Astrocyte (in vitro differentiated cells and primary cell): ENCODE results near the gene AUP1. TPM values are rescaled to one million over a fixed set of nuclear protein-coding genes. Genes with fewer than 3 reads are reported as not detected.

Source experiments
- DNase-seq: peaks from one replicate; pipeline ENCODE4 v3.0.0-alpha.2; 2010; ENCODE audit warnings: low read depth
- FAIRE-seq: peaks from 2 replicates; lab custom pipeline; 2011; peaks lifted over from hg19 to GRCh38; lab: Jason Lieb, UNC
- H2AFZ ChIP-seq: 2 replicates; pipeline ENCODE4 v1.6.0; 2012; ENCODE audit warnings: low read depth, low read length, inconsistent platforms
- H3K27ac ChIP-seq: 2 replicates; pipeline ENCODE4 v1.5.1; 2011; ENCODE audit warnings: low read depth, low read length, inconsistent platforms
- H3K27me3 ChIP-seq: 2 replicates; pipeline ENCODE4 v1.6.0; 2011; ENCODE audit warnings: low read length, inconsistent platforms; ENCODE audit not compliant: insufficient read depth
- H3K36me3 ChIP-seq: 2 replicates; pipeline ENCODE4 v1.5.1; 2011; ENCODE audit warnings: low read length, inconsistent platforms; ENCODE audit not compliant: insufficient read depth
- H3K4me1 ChIP-seq: 2 replicates; pipeline ENCODE4 v1.5.1; 2011; ENCODE audit warnings: low read length, inconsistent platforms; ENCODE audit not compliant: insufficient read depth
- H3K4me2 ChIP-seq: 2 replicates; pipeline ENCODE4 v1.6.0; 2012; ENCODE audit warnings: low read length, inconsistent platforms
- H3K4me3 ChIP-seq: 2 replicates; pipeline ENCODE4 v1.5.1; 2011; ENCODE audit warnings: low read depth, mild to moderate bottlenecking, low read length, inconsistent platforms; ENCODE audit not compliant: insufficient read depth
- H3K79me2 ChIP-seq: 2 replicates; pipeline ENCODE4 v1.6.0; 2012; ENCODE audit warnings: mild to moderate bottlenecking, low read length, inconsistent platforms; ENCODE audit not compliant: insufficient read depth
- H3K9ac ChIP-seq: 2 replicates; pipeline ENCODE4 v1.6.0; 2012; ENCODE audit warnings: mild to moderate bottlenecking, low read length, inconsistent platforms
- H3K9me3 ChIP-seq: 2 replicates; pipeline ENCODE4 v1.5.1; 2012; ENCODE audit warnings: low read depth, mild to moderate bottlenecking, low read length, inconsistent platforms; ENCODE audit not compliant: insufficient read depth
- H4K20me1 ChIP-seq: 2 replicates; pipeline ENCODE4 v1.6.0; 2012; ENCODE audit warnings: low read length, inconsistent platforms; ENCODE audit not compliant: insufficient read depth
- H3K27ac Mint-ChIP-seq: one replicate; pipeline ENCODE4 v1.8.0; 2021; ENCODE audit warnings: mild to moderate bottlenecking, mixed read lengths; ENCODE audit not compliant: unreplicated experiment
- H3K27me3 Mint-ChIP-seq: one replicate; pipeline ENCODE4 v1.8.0; 2021; ENCODE audit warnings: low read depth, mixed read lengths; ENCODE audit not compliant: unreplicated experiment
- H3K36me3 Mint-ChIP-seq: one replicate; pipeline ENCODE4 v1.8.0; 2021; ENCODE audit warnings: low read depth, mixed read lengths; ENCODE audit not compliant: unreplicated experiment
- H3K4me1 Mint-ChIP-seq: one replicate; pipeline ENCODE4 v1.8.0; 2021; ENCODE audit warnings: low read depth, mixed read lengths; ENCODE audit not compliant: unreplicated experiment
- H3K4me3 Mint-ChIP-seq: one replicate; pipeline ENCODE4 v1.8.0; 2021; ENCODE audit warnings: mild to moderate bottlenecking, moderate library complexity, mixed read lengths; ENCODE audit not compliant: unreplicated experiment
- H3K9me3 Mint-ChIP-seq: one replicate; pipeline ENCODE4 v1.8.0; 2021; ENCODE audit warnings: mild to moderate bottlenecking, mixed read lengths; ENCODE audit not compliant: unreplicated experiment
- CTCF ChIP-seq: IDR thresholded peaks from 2 replicates; pipeline ENCODE4 v1.5.1; 2011; ENCODE audit warnings: low read depth, mild to moderate bottlenecking, inconsistent platforms, low read length, moderate library complexity; ENCODE audit not compliant: insufficient read depth
- EZH2 ChIP-seq: IDR thresholded peaks from 2 replicates; pipeline ENCODE4 v1.6.1; 2012; ENCODE audit warnings: mild to moderate bottlenecking, low read length, inconsistent platforms; ENCODE audit not compliant: insufficient read depth
- total RNA-seq: library from RNA; stranded (reverse); gene quantifications from 2 replicates; pipeline ENCODE4 v1.2.1, GENCODE V29; 2021

The AUP1 gene
- total RNA-seq, 1 donor from 2014 or later: 82.5 TPM

GRCh38 chr2:74571058-74571457 is 41.6 kb upstream of the AUP1 start:
- Mint-ChIP-seq H3K27me3 (no peaks in the 10 kb centered on the region), H3K27ac (no peak overlapping the region), H3K9me3 (no peaks in the 10 kb centered on the region), H3K36me3 (no peaks in the 10 kb centered on the region), H3K4me1 (peaks cover 23% of the 10 kb centered on the region), H3K4me3 (no peak overlapping the region)
- no peak overlapping the region for H2AFZ ChIP-seq
- H3K9ac ChIP-seq: no peak overlapping the region
- FAIRE-seq: no peak
- no peaks in the 10 kb centered on the region for H4K20me1 ChIP-seq
- H3K79me2 ChIP-seq: no peaks in the 10 kb centered on the region
- no peaks in the 10 kb centered on the region for H3K36me3 ChIP-seq
- no peak for DNase-seq
- TF ChIP-seq CTCF (no peak), EZH2 (no peak)
- H3K9me3 ChIP-seq: no peaks in the 10 kb centered on the region
- no peak overlapping the region for H3K27ac ChIP-seq
- peaks cover 36% of the 10 kb centered on the region for H3K4me1 ChIP-seq
- no peaks in the 10 kb centered on the region for H3K27me3 ChIP-seq
- H3K4me3 ChIP-seq: no peak overlapping the region
- H3K4me2 ChIP-seq: no peak overlapping the region

GRCh38 chr2:74569686-74570085 is 40.2 kb upstream of the AUP1 start:
- Histone ChIP-seq H3K4me3 (no peak overlapping the region), H4K20me1 (no peaks in the 10 kb centered on the region), H3K4me2 (no peak overlapping the region), H3K9ac (no peak overlapping the region), H3K79me2 (no peaks in the 10 kb centered on the region), H3K4me1 (peaks cover 37% of the 10 kb centered on the region), H3K27ac (no peak overlapping the region), H3K9me3 (no peaks in the 10 kb centered on the region), H2AFZ (no peak overlapping the region), H3K36me3 (no peaks in the 10 kb centered on the region), H3K27me3 (no peaks in the 10 kb centered on the region)
- H3K4me3 Mint-ChIP-seq: no peak overlapping the region
- no peaks in the 10 kb centered on the region for H3K36me3 Mint-ChIP-seq
- DNase-seq (no peak), FAIRE-seq (no peak)
- H3K9me3 Mint-ChIP-seq: no peaks in the 10 kb centered on the region
- TF ChIP-seq EZH2 (no peak), CTCF (no peak)
- H3K27me3 Mint-ChIP-seq: no peaks in the 10 kb centered on the region
- H3K4me1 Mint-ChIP-seq: peaks cover 23% of the 10 kb centered on the region
- H3K27ac Mint-ChIP-seq: peak overlapping the region; percentile 53

GRCh38 chr2:74567881-74568280 is 38.4 kb upstream of the AUP1 start:
- Mint-ChIP-seq H3K27ac (peak overlapping the region; percentile 23), H3K9me3 (no peaks in the 10 kb centered on the region), H3K4me3 (no peak overlapping the region), H3K27me3 (peaks cover 2% of the 10 kb centered on the region), H3K36me3 (no peaks in the 10 kb centered on the region), H3K4me1 (peaks cover 17% of the 10 kb centered on the region)
- peak overlapping the region; percentile 66 for H3K9ac ChIP-seq
- H3K27ac ChIP-seq: peak overlapping the region; percentile 93
- no peak overlapping the region for H3K4me3 ChIP-seq
- H3K36me3 ChIP-seq: no peaks in the 10 kb centered on the region
- H3K79me2 ChIP-seq: no peaks in the 10 kb centered on the region
- H3K4me2 ChIP-seq: peak overlapping the region; percentile 52
- no peak overlapping the region for H2AFZ ChIP-seq
- no peaks in the 10 kb centered on the region for H3K9me3 ChIP-seq
- TF ChIP-seq EZH2: no peak
- TF ChIP-seq CTCF: no peak
- peak; percentile 62 for FAIRE-seq
- no peaks in the 10 kb centered on the region for H3K27me3 ChIP-seq
- H4K20me1 ChIP-seq: no peaks in the 10 kb centered on the region
- DNase-seq: peak; percentile 87
- H3K4me1 ChIP-seq: peaks cover 45% of the 10 kb centered on the region
